ENCODE data around the gene AGAP1. TPM values are rescaled to one million over a fixed set of nuclear protein-coding genes. Genes with fewer than 3 reads are reported as not detected.

Gene AGAP1
- total RNA-seq, 1 experiment from 2014 or later: 25.8 TPM

- H2BK120ac ChIP-seq (ENCODE audit: low read depth, low read length, poor library complexity, severe bottlenecking): no peak overlapping the region
- no peak overlapping the region for H4K91ac ChIP-seq (ENCODE audit: insufficient read length, low read depth, low read length)
- no peak overlapping the region for H3K27ac ChIP-seq (ENCODE audit: insufficient read length, low read depth, low read length)
- Mint-ChIP-seq H3K27ac (peak overlapping the region in 1 of 3 experiments; percentile 35; a peak in 1 of 7 replicates), H3K4me1 (peaks cover 25 to 40% of the 10 kb centered on the region in 2 experiments), H3K9me3 (peaks cover under 1 to 1% of the 10 kb centered on the region in 2 experiments; a peak in 4 of 5 replicates), H3K36me3 (ENCODE audit: insufficient read depth in 1 of 3, low read depth in 3 of 3) (peaks cover under 1 to 2% (median 2%) of the 10 kb centered on the region in 3 experiments; a peak in 5 of 7 replicates), H3K27me3 (ENCODE audit: low read depth) (no peaks in the 10 kb centered on the region), H3K4me3 (no peak overlapping the region)
- peaks cover 2% of the 10 kb centered on the region for H3K79me1 ChIP-seq (ENCODE audit: insufficient read depth, low read depth, low read length, poor library complexity, severe bottlenecking)
- H3K18ac ChIP-seq (ENCODE audit: insufficient read length, low read depth, low read length): no peak overlapping the region
- H2AFZ ChIP-seq (ENCODE audit: low read length): no peak overlapping the region
- no peak overlapping the region for H3K4me2 ChIP-seq (ENCODE audit: insufficient read depth, insufficient read length, low read length)
- DNase-seq: no peak
- no peak overlapping the region for H4K8ac ChIP-seq (replicated peaks; ENCODE audit: insufficient read length, low read depth, low read length)
- no peak overlapping the region for H2BK5ac ChIP-seq (ENCODE audit: insufficient read length, low read length)
- H3K23ac ChIP-seq (ENCODE audit: insufficient read length, low read depth, low read length): no peak overlapping the region
- no peak overlapping the region for H3K56ac ChIP-seq (ENCODE audit: insufficient read length, low read depth, low read length)
- TF ChIP-seq CTCF (conservative IDR thresholded peaks at IDR 0.05): no peak
- H3T11ph ChIP-seq (ENCODE audit: low read length): no peak overlapping the region
- H3K14ac ChIP-seq (ENCODE audit: insufficient read depth, low read length): no peak overlapping the region; the same call in 1 of the 2 replicates
- WGBS (ENCODE audit: extremely low coverage, insufficient read length, low lambda C conversion rate): no CpG with 5 or more reads among the region's 25 CpGs
- no peaks in the 10 kb centered on the region for H4K20me1 ChIP-seq (ENCODE audit: control insufficient read depth, insufficient read depth, insufficient read length)
- no peak overlapping the region for H2BK20ac ChIP-seq (ENCODE audit: low read depth, low read length, poor library complexity, severe bottlenecking)
- H3K4me1 ChIP-seq (ENCODE audit: insufficient read depth, low read length): no peaks in the 10 kb centered on the region
- H3K23me2 ChIP-seq (ENCODE audit: insufficient read length, low read depth, low read length, poor library complexity, severe bottlenecking): no peaks in the 10 kb centered on the region
- H2AK5ac ChIP-seq (ENCODE audit: insufficient read length, low read length): no peak overlapping the region
- H4K5ac ChIP-seq (ENCODE audit: insufficient read length, low read depth, low read length): no peak overlapping the region
- no peak overlapping the region for H3K4ac ChIP-seq (ENCODE audit: low read depth, low read length)
- H2BK12ac ChIP-seq (ENCODE audit: insufficient read length, low read depth, low read length): no peak overlapping the region
- H2BK15ac ChIP-seq (ENCODE audit: low read depth, low read length): no peak overlapping the region
- no peaks in the 10 kb centered on the region for H3K27me3 ChIP-seq (ENCODE audit: insufficient read depth, low read length)
- peaks cover 12% of the 10 kb centered on the region; the same call in 1 of the 2 replicates for H3K79me2 ChIP-seq (ENCODE audit: insufficient read depth, low read length)
- H3K9ac ChIP-seq (ENCODE audit: extremely low read depth, insufficient read length, low read length): no peak overlapping the region
- no peaks in the 10 kb centered on the region for H3K9me3 ChIP-seq (ENCODE audit: control insufficient read depth, low read depth, low read length)
Measured at GRCh38 chr2:235535423-235536130, 41.7 kb downstream of the AGAP1 start.

Data from H9 (cell line).